SU-DHL-6 (cell line): Measurements from ENCODE around the gene ANXA2.

Experiments used
- CTCF ChIP-seq: fragments of 200-600 bp; sonication (generic); IDR thresholded peaks from one replicate; pipeline ENCODE4 v1.5.1; 2017; ENCODE audit warnings: antibody characterized with exemption, mild to moderate bottlenecking, low read length, moderate library complexity; ENCODE audit not compliant: insufficient read depth, poor library complexity, severe bottlenecking
- EZH2phosphoT487 ChIP-seq: fragments of 200-600 bp; sonication (generic), shearing (Covaris generic); conservative IDR thresholded peaks from 2 replicates; pipeline ENCODE4 v1.6.1; 2018; ENCODE audit warnings: mild to moderate bottlenecking, antibody characterized with exemption, low read length, moderate library complexity, mixed read lengths

- no peak for TF ChIP-seq CTCF
- TF ChIP-seq EZH2phosphoT487, result no peak
These were observed 27.0 kb downstream of the ANXA2 start for GRCh38 chr15:60370869-60371136.
